Stomach (tissue), 4 donors: ENCODE data around the gene GIPC3.
"Not testable (repeated sequence)": the region's sequence is repeated elsewhere in the genome, so short reads cannot be mapped to it uniquely, and the experiment has no call there.

ENCODE experiments used
- EP300 ChIP-seq: sonication (generic); formaldehyde crosslinking; IDR thresholded peaks from one replicate; pipeline ENCODE4 v1.6.1; 2017; ENCODE audit warnings: antibody characterized with exemption
- POLR2A ChIP-seq, 4 donors: fragments of 450-650 bp; IDR thresholded peaks; one replicate each; pipeline ENCODE4 v1.6.1; 2016; ENCODE audit warnings: antibody characterized with exemption in 4 of 4, control low read depth in 2 of 4, mild to moderate bottlenecking in 1 of 4, moderate library complexity in 1 of 4
- TF ChIP-seq, protein P1 (sequence below), 7 experiments: fragments of 450-650 bp in 4 of 7; fragments of 200-600 bp in 3 of 7; sonication (generic) in 3 of 7; IDR thresholded peaks; one replicate each; pipeline ENCODE4 v1.5.1; 2016 to 2019; ENCODE audit warnings: antibody characterized with exemption in 7 of 7, control low read depth in 2 of 7, mild to moderate bottlenecking in 1 of 7

DNA sequence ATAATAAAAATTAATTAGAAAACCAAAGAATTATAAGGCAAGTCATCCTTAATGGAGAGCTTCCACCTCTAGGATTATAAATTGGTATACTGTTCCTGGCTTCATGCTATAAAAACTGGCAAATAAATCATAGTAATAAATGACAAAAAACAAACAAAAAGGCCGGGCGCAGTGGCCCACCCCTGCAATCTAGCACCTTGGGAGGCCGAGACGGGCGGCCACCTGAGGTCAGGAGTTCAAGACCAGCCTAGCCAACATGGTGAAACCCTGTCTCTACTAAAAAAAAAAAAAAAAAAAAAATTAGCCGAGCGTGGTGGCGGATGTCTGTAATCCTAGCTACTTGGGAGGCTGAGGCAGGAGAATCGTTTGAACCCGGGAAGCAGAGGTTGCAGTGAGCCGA lies 15.2 kb upstream of the GIPC3 start:
- not testable (repeated sequence) for TF ChIP-seq POLR2A (IDR thresholded peaks at IDR 0.05); EP300
- TF ChIP-seq, protein P1, sequence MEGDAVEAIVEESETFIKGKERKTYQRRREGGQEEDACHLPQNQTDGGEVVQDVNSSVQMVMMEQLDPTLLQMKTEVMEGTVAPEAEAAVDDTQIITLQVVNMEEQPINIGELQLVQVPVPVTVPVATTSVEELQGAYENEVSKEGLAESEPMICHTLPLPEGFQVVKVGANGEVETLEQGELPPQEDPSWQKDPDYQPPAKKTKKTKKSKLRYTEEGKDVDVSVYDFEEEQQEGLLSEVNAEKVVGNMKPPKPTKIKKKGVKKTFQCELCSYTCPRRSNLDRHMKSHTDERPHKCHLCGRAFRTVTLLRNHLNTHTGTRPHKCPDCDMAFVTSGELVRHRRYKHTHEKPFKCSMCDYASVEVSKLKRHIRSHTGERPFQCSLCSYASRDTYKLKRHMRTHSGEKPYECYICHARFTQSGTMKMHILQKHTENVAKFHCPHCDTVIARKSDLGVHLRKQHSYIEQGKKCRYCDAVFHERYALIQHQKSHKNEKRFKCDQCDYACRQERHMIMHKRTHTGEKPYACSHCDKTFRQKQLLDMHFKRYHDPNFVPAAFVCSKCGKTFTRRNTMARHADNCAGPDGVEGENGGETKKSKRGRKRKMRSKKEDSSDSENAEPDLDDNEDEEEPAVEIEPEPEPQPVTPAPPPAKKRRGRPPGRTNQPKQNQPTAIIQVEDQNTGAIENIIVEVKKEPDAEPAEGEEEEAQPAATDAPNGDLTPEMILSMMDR (IDR thresholded peaks at IDR 0.05), result not testable (repeated sequence)
